GM23338 (cell line): ENCODE data around the gene FGF22. TPM values are rescaled to one million over a fixed set of nuclear protein-coding genes. Genes with fewer than 3 reads are reported as not detected.

ENCODE experiments used
- ATAC-seq: fragments of 200-7000 bp; cut with Tn5 transposase; 3 replicates; pipeline ENCODE4 v1.9.1; 2020
- DNase-seq: peaks from one replicate; pipeline ENCODE4 v3.0.0-alpha.2; 2015; ENCODE audit warnings: low spot score
- H2AFZ ChIP-seq: fragments of 200-600 bp; sonication (generic); 2 replicates; pipeline ENCODE4 v1.8.0; 2016; ENCODE audit warnings: antibody characterized with exemption, mild to moderate bottlenecking, moderate library complexity
- H3F3A ChIP-seq: fragments of 200-600 bp; sonication (generic); replicated peaks from 2 replicates; pipeline ENCODE4 v1.8.0; 2017; ENCODE audit warnings: antibody characterized with exemption, mixed run types, low read depth
- H3K27ac ChIP-seq: fragments of 200-600 bp; sonication (generic); 2 replicates; pipeline ENCODE4 v1.6.1; 2016; ENCODE audit warnings: low read depth
- H3K27me3 ChIP-seq: fragments of 200-600 bp; sonication (generic); 2 replicates; pipeline ENCODE4 v1.8.0; 2016; ENCODE audit warnings: mild to moderate bottlenecking, mixed run types, moderate library complexity; ENCODE audit not compliant: insufficient read depth
- H3K36me3 ChIP-seq: fragments of 200-600 bp; sonication (generic); 2 replicates; pipeline ENCODE4 v1.8.0; 2016; ENCODE audit warnings: mild to moderate bottlenecking; ENCODE audit not compliant: insufficient read depth
- H3K4me1 ChIP-seq: fragments of 200-600 bp; sonication (generic); 2 replicates; pipeline ENCODE4 v1.8.0; 2016; ENCODE audit warnings: mild to moderate bottlenecking, moderate library complexity; ENCODE audit not compliant: insufficient read depth
- H3K4me2 ChIP-seq: fragments of 200-600 bp; sonication (generic); 2 replicates; pipeline ENCODE4 v1.7.1; 2017; ENCODE audit warnings: mixed run types
- H3K4me3 ChIP-seq: fragments of 200-600 bp; sonication (generic); 2 replicates; pipeline ENCODE4 v1.6.1; 2016; ENCODE audit warnings: mixed run types
- H3K79me2 ChIP-seq: fragments of 200-600 bp; sonication (generic); replicated peaks from 2 replicates; pipeline ENCODE4 v1.8.0; 2017; ENCODE audit warnings: mild to moderate bottlenecking; ENCODE audit not compliant: insufficient read depth
- H3K9me2 ChIP-seq: fragments of 200-600 bp; sonication (generic); 2 replicates; pipeline ENCODE4 v1.8.0; 2017; ENCODE audit not compliant: insufficient read depth
- H4K20me1 ChIP-seq: fragments of 200-600 bp; sonication (generic); replicated peaks from 2 replicates; pipeline ENCODE4 v1.8.0; 2017; ENCODE audit warnings: mild to moderate bottlenecking; ENCODE audit not compliant: insufficient read depth
- H3K27ac Mint-ChIP-seq: 2 replicates; pipeline ENCODE4 v1.8.0; 2020; ENCODE audit warnings: inconsistent platforms, mild to moderate bottlenecking, moderate library complexity, mixed read lengths
- H3K27me3 Mint-ChIP-seq: 3 replicates; pipeline ENCODE4 v1.8.0; 2022; ENCODE audit warnings: low read depth, mild to moderate bottlenecking, moderate library complexity, mixed read lengths, inconsistent platforms; ENCODE audit not compliant: insufficient read depth, poor library complexity
- H3K36me3 Mint-ChIP-seq: 3 replicates; pipeline ENCODE4 v1.8.0; 2021; ENCODE audit warnings: low read depth, mild to moderate bottlenecking, inconsistent platforms, moderate library complexity, mixed read lengths
- H3K4me1 Mint-ChIP-seq: 3 replicates; pipeline ENCODE4 v1.8.0; 2020; ENCODE audit warnings: mild to moderate bottlenecking, inconsistent platforms, mixed read lengths
- H3K4me3 Mint-ChIP-seq: 3 replicates; pipeline ENCODE4 v1.8.0; 2021; ENCODE audit warnings: moderate library complexity, mild to moderate bottlenecking, inconsistent platforms, mixed read lengths
- H3K9me3 Mint-ChIP-seq: 3 replicates; pipeline ENCODE4 v1.8.0; 2020; ENCODE audit warnings: moderate library complexity, mild to moderate bottlenecking, inconsistent platforms, mixed read lengths
- CREB1 ChIP-seq: fragments of 250-450 bp; sonication (Bioruptor Pico); IDR thresholded peaks from 2 replicates; pipeline ENCODE4 v1.5.0; 2020; ENCODE audit warnings: low read depth, mild to moderate bottlenecking, moderate library complexity
- CTCF ChIP-seq, 2 experiments: fragments of 200-600 bp in 1 of 2; sonication (generic) in 1 of 2; conservative IDR thresholded peaks; 2 replicates each; pipeline versions ENCODE4 v1.5.1 to v1.6.1; 2016 to 2017; ENCODE audit warnings: antibody characterized with exemption in 2 of 2, low read depth in 2 of 2, mild to moderate bottlenecking in 2 of 2, moderate library complexity in 1 of 2
- EZH2 ChIP-seq: fragments of 200-600 bp; sonication (generic); IDR thresholded peaks from one replicate; pipeline ENCODE4 v1.8.0; 2017; ENCODE audit warnings: antibody characterized with exemption, mild to moderate bottlenecking, low read depth; ENCODE audit not compliant: unreplicated experiment
- EZH2phosphoT487 ChIP-seq: fragments of 200-600 bp; sonication (generic); IDR thresholded peaks from one replicate; pipeline ENCODE4 v1.8.1; 2018; ENCODE audit warnings: antibody characterized with exemption; ENCODE audit not compliant: unreplicated experiment
- JUNB ChIP-seq: IDR thresholded peaks from one replicate; pipeline ENCODE4 v1.6.1; 2016; ENCODE audit warnings: antibody characterized with exemption; ENCODE audit not compliant: unreplicated experiment
- NANOG ChIP-seq: IDR thresholded peaks from 2 replicates; pipeline ENCODE4 v1.6.1; 2016; ENCODE audit warnings: antibody characterized with exemption, borderline replicate concordance
- POLR2AphosphoS5 ChIP-seq: IDR thresholded peaks from 2 replicates; pipeline ENCODE4 v1.6.1; 2016; ENCODE audit warnings: antibody characterized with exemption, low read depth
- REST ChIP-seq: IDR thresholded peaks from one replicate; pipeline ENCODE4 v1.6.1; 2018; ENCODE audit warnings: antibody characterized with exemption; ENCODE audit not compliant: unreplicated experiment
- STAT1 ChIP-seq: IDR thresholded peaks from one replicate; pipeline ENCODE4 v1.6.1; 2016; ENCODE audit warnings: antibody characterized with exemption; ENCODE audit not compliant: unreplicated experiment
- ZNF114 ChIP-seq: fragments of 250-450 bp; sonication (Bioruptor Pico); IDR thresholded peaks from 2 replicates; pipeline ENCODE4 v1.5.0; 2020; ENCODE audit warnings: mild to moderate bottlenecking, moderate library complexity
- ZNF331 ChIP-seq: fragments of 250-450 bp; sonication (Bioruptor Pico); IDR thresholded peaks from 2 replicates; pipeline ENCODE4 v1.5.0; 2020; ENCODE audit warnings: low read depth, mild to moderate bottlenecking, moderate library complexity
- polyA plus RNA-seq: library from polyadenylated mRNA; unstranded; fragments of >200 nt; fragmentation: Nextera tagmentation; extraction: Ambion mirVana; gene quantifications from 2 replicates; pipeline ENCODE4 v1.2.1, GENCODE V29; 2016
- total RNA-seq: library from RNA; depleted of rRNA; stranded (reverse); fragments of >200 nt; shearing (Covaris generic); gene quantifications from 2 replicates; pipeline ENCODE4 v1.2.3, GENCODE V29; 2014
- TF ChIP-seq, protein P1 (sequence below): IDR thresholded peaks from 2 replicates; pipeline ENCODE4 v1.6.1; 2016; ENCODE audit warnings: antibody characterized with exemption
- TF ChIP-seq, protein P2 (sequence below): fragments of 250-450 bp; sonication (Bioruptor Pico); IDR thresholded peaks from 2 replicates; pipeline ENCODE4 v1.5.0; 2020; ENCODE audit warnings: mild to moderate bottlenecking, moderate library complexity

The FGF22 gene
- total and polyA plus RNA-seq, 2 experiments from 2014 or later, result 1.0 to 2.8 TPM

- Histone ChIP-seq H3K27ac (no peak overlapping the region), H2AFZ (no peak overlapping the region), H3K36me3 (no peaks in the 10 kb centered on the region), H4K20me1 (no peaks in the 10 kb centered on the region), H3K4me3 (peak overlapping the region; percentile 26; the same call in 1 of the 2 replicates), H3K4me2 (no peak overlapping the region), H3K4me1 (0 out of 2 replicates have a peak, but pooled peaks cover 3% of the 10 kb centered on the region), H3F3A (peaks cover 8% of the 10 kb centered on the region; the same call in 1 of the 2 replicates), H3K9me2 (no peaks in the 10 kb centered on the region), H3K79me2 (no peaks in the 10 kb centered on the region), H3K27me3 (peaks cover 16% of the 10 kb centered on the region)
- DNase-seq (no peak), ATAC-seq (no peak)
- Mint-ChIP-seq H3K27me3 (peaks cover 31% of the 10 kb centered on the region), H3K9me3 (no peaks in the 10 kb centered on the region), H3K36me3 (no peaks in the 10 kb centered on the region), H3K27ac (no peak overlapping the region), H3K4me1 (no peaks in the 10 kb centered on the region; the same call in 2 of the 3 replicates), H3K4me3 (peak overlapping the region; percentile 54; the same call in 2 of the 3 replicates)
- TF ChIP-seq, protein P1, sequence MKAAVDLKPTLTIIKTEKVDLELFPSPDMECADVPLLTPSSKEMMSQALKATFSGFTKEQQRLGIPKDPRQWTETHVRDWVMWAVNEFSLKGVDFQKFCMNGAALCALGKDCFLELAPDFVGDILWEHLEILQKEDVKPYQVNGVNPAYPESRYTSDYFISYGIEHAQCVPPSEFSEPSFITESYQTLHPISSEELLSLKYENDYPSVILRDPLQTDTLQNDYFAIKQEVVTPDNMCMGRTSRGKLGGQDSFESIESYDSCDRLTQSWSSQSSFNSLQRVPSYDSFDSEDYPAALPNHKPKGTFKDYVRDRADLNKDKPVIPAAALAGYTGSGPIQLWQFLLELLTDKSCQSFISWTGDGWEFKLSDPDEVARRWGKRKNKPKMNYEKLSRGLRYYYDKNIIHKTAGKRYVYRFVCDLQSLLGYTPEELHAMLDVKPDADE, result no peak
- no peak for TF ChIP-seq ZNF331 (CRISPR knock-in tag)
- no peak for TF ChIP-seq ZNF114 (CRISPR knock-in tag)
- no peak for TF ChIP-seq JUNB
- TF ChIP-seq EZH2, result no peak
- no peak for TF ChIP-seq CREB1
- TF ChIP-seq, protein P2, sequence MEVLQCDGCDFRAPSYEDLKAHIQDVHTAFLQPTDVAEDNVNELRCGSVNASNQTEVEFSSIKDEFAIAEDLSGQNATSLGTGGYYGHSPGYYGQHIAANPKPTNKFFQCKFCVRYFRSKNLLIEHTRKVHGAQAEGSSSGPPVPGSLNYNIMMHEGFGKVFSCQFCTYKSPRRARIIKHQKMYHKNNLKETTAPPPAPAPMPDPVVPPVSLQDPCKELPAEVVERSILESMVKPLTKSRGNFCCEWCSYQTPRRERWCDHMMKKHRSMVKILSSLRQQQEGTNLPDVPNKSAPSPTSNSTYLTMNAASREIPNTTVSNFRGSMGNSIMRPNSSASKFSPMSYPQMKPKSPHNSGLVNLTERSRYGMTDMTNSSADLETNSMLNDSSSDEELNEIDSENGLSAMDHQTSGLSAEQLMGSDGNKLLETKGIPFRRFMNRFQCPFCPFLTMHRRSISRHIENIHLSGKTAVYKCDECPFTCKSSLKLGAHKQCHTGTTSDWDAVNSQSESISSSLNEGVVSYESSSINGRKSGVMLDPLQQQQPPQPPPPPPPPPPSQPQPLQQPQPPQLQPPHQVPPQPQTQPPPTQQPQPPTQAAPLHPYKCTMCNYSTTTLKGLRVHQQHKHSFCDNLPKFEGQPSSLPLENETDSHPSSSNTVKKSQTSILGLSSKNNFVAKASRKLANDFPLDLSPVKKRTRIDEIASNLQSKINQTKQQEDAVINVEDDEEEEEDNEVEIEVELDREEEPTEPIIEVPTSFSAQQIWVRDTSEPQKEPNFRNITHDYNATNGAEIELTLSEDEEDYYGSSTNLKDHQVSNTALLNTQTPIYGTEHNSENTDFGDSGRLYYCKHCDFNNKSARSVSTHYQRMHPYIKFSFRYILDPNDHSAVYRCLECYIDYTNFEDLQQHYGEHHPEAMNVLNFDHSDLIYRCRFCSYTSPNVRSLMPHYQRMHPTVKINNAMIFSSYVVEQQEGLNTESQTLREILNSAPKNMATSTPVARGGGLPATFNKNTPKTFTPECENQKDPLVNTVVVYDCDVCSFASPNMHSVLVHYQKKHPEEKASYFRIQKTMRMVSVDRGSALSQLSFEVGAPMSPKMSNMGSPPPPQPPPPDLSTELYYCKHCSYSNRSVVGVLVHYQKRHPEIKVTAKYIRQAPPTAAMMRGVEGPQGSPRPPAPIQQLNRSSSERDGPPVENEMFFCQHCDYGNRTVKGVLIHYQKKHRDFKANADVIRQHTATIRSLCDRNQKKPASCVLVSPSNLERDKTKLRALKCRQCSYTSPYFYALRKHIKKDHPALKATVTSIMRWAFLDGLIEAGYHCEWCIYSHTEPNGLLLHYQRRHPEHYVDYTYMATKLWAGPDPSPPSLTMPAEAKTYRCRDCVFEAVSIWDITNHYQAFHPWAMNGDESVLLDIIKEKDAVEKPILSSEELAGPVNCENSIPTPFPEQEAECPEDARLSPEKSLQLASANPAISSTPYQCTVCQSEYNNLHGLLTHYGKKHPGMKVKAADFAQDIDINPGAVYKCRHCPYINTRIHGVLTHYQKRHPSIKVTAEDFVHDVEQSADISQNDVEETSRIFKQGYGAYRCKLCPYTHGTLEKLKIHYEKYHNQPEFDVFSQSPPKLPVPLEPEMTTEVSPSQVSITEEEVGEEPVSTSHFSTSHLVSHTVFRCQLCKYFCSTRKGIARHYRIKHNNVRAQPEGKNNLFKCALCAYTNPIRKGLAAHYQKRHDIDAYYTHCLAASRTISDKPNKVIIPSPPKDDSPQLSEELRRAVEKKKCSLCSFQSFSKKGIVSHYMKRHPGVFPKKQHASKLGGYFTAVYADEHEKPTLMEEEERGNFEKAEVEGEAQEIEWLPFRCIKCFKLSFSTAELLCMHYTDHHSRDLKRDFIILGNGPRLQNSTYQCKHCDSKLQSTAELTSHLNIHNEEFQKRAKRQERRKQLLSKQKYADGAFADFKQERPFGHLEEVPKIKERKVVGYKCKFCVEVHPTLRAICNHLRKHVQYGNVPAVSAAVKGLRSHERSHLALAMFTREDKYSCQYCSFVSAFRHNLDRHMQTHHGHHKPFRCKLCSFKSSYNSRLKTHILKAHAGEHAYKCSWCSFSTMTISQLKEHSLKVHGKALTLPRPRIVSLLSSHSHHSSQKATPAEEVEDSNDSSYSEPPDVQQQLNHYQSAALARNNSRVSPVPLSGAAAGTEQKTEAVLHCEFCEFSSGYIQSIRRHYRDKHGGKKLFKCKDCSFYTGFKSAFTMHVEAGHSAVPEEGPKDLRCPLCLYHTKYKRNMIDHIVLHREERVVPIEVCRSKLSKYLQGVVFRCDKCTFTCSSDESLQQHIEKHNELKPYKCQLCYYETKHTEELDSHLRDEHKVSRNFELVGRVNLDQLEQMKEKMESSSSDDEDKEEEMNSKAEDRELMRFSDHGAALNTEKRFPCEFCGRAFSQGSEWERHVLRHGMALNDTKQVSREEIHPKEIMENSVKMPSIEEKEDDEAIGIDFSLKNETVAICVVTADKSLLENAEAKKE (CRISPR knock-in tag), result no peak
- no peak for TF ChIP-seq STAT1
- TF ChIP-seq NANOG, result no peak
- no peak for TF ChIP-seq REST
- no peak for TF ChIP-seq CTCF (conservative IDR thresholded peaks at IDR 0.05; ENCODE audit: low read depth in 2 of 2)
- no peak for TF ChIP-seq POLR2AphosphoS5
- no peak for TF ChIP-seq EZH2phosphoT487
Measured at GRCh38 chr19:676007-676338, 36.3 kb downstream of the FGF22 start.
